K562 (cell line): ENCODE measurements around the gene ZEB2. TPM values are rescaled to one million over a fixed set of nuclear protein-coding genes. Genes with fewer than 3 reads are reported as not detected.
A peak's percentile ranks its signal among the peaks of the same experiment; 100 is the strongest.

Experiments used
- ATAC-seq: fragments of 200-7000 bp; cut with Tn5 transposase; 3 replicates; pipeline ENCODE4 v1.9.1; 2020; ENCODE audit warnings: moderate library complexity
- BruUV-seq: library from RNA; stranded (reverse); fragments of 400-500 nt; replicated peaks from 2 replicates; lab custom pipeline; 2021; lab: Mats Ljungman, UMichigan
- CTCF ChIA-PET: fragments of 300-600 bp; formaldehyde crosslinking; extraction: SDS; loops from one replicate; lab custom pipeline; 2021; ENCODE audit warnings: low intra/inter-chr PET ratio; lab: Yijun Ruan, JAX
- POLR2A ChIA-PET: fragments of 300-600, 350-650 bp; sonication (Branson Sonifier 250); formaldehyde crosslinking; extraction: SDS; loops from one replicate; lab custom pipeline; 2021; ENCODE audit warnings: antibody characterized with exemption, inconsistent platforms; lab: Yijun Ruan, JAX
- DNase-seq, 4 experiments: peaks; one replicate each; pipeline versions ENCODE4 v3.0.0 to v3.0.0-alpha.2; 2011 to 2018; ENCODE audit warnings: low spot score in 3 of 4, mixed read lengths in 3 of 4; ENCODE audit errors: extremely low read depth in 1 of 4
- FAIRE-seq: peaks from 2 replicates; lab custom pipeline; 2011; peaks lifted over from hg19 to GRCh38; lab: Jason Lieb, UNC
- H2AFZ ChIP-seq: 2 replicates; pipeline ENCODE4 v1.6.0; 2011; ENCODE audit warnings: low read depth, low read length, control low read depth, inconsistent platforms
- H3K27ac ChIP-seq: fragments of 200-600 bp; 3 replicates; pipeline ENCODE4 v1.8.0; 2011; ENCODE audit warnings: low read depth, mild to moderate bottlenecking, control low read depth, inconsistent platforms, low read length, moderate library complexity, mixed read lengths; ENCODE audit errors: extremely low read depth
- H3K27me3 ChIP-seq, 2 experiments: fragments of 300-600 bp in 1 of 2; 2 replicates in 1 of 2; 3 replicates in 1 of 2; pipeline versions ENCODE4 v1.6.0 to v1.8.0; 2011; ENCODE audit warnings: inconsistent platforms in 2 of 2, low read length in 2 of 2, mild to moderate bottlenecking in 1 of 2, mixed read lengths in 1 of 2, moderate library complexity in 1 of 2; ENCODE audit not compliant: control insufficient read depth in 2 of 2, insufficient read depth in 2 of 2
- H3K36me3 ChIP-seq: fragments of 300-600 bp; 3 replicates; pipeline ENCODE4 v1.8.0; 2011; ENCODE audit warnings: mild to moderate bottlenecking, low read length, inconsistent platforms; ENCODE audit not compliant: control insufficient read depth, insufficient read depth
- H3K4me1 ChIP-seq, 2 experiments: fragments of 200-600 bp in 1 of 2; replicated peaks in 1 of 2; 2 replicates in 1 of 2; 3 replicates in 1 of 2; pipeline versions ENCODE4 v1.5.1 to v1.8.0; 2011; ENCODE audit warnings: inconsistent platforms in 2 of 2, low read length in 2 of 2, mild to moderate bottlenecking in 1 of 2, mixed read lengths in 1 of 2, moderate library complexity in 1 of 2; ENCODE audit not compliant: control insufficient read depth in 2 of 2, insufficient read depth in 2 of 2
- H3K4me2 ChIP-seq: 2 replicates; pipeline ENCODE4 v1.6.1; 2011; ENCODE audit warnings: low read length, control low read depth, inconsistent platforms, mixed read lengths; ENCODE audit not compliant: insufficient read depth
- H3K4me3 ChIP-seq: fragments of 200-600 bp; sonication (generic), shearing (Covaris generic); 2 replicates; pipeline ENCODE4 v1.5.1; 2016; ENCODE audit warnings: control low read depth, inconsistent platforms
- H3K79me2 ChIP-seq: fragments of 200-600 bp; 3 replicates; pipeline ENCODE4 v1.8.0; 2011; ENCODE audit warnings: low read length, inconsistent platforms; ENCODE audit not compliant: control insufficient read depth, insufficient read depth
- H3K9ac ChIP-seq, 2 experiments: 2 replicates each; pipeline versions ENCODE4 v1.6.0 to v1.6.1; 2011; ENCODE audit warnings: low read depth in 2 of 2, low read length in 2 of 2, control low read depth in 1 of 2, inconsistent platforms in 1 of 2, mild to moderate bottlenecking in 1 of 2, mixed read lengths in 1 of 2; ENCODE audit not compliant: insufficient read depth in 1 of 2
- H3K9me1 ChIP-seq: one replicate; pipeline ENCODE4 v1.6.0; 2011; ENCODE audit warnings: inconsistent platforms, mild to moderate bottlenecking, low read length, moderate library complexity; ENCODE audit not compliant: control insufficient read depth, insufficient read depth
- H3K9me3 ChIP-seq: replicated peaks from 2 replicates; pipeline ENCODE4 v1.5.1; 2011; ENCODE audit warnings: low read depth, low read length, inconsistent platforms; ENCODE audit not compliant: control insufficient read depth, insufficient read depth
- H4K20me1 ChIP-seq: replicated peaks from 2 replicates; pipeline ENCODE4 v1.6.1; 2011; ENCODE audit warnings: low read length, inconsistent platforms, mixed read lengths; ENCODE audit not compliant: control insufficient read depth, insufficient read depth
- C11orf30 ChIP-seq: fragments of 450-650 bp; IDR thresholded peaks from 2 replicates; pipeline ENCODE4 v1.6.1; 2016; ENCODE audit warnings: low read depth, mild to moderate bottlenecking
- DACH1 ChIP-seq: fragments of 450-650 bp; IDR thresholded peaks from 2 replicates; pipeline ENCODE4 v1.6.1; 2018; ENCODE audit not compliant: partially characterized antibody
- HMG20A ChIP-seq: fragments of 450-650 bp; formaldehyde crosslinking; conservative IDR thresholded peaks from 2 replicates; pipeline ENCODE4 v1.4.0; 2020; ENCODE audit warnings: mild to moderate bottlenecking, mixed read lengths
- JUND ChIP-seq, 2 experiments: IDR thresholded peaks; 2 replicates in 1 of 2; 3 replicates in 1 of 2; pipeline ENCODE4 v1.6.1; 2011; ENCODE audit warnings: borderline replicate concordance in 2 of 2, low read depth in 2 of 2, low read length in 2 of 2, improper control_type of control experiment in 1 of 2, missing biosample characterization in 1 of 2, missing genetic modification characterization in 1 of 2, missing genetic modification reagents in 1 of 2
- KLF13 ChIP-seq: fragments of 450-650 bp; IDR thresholded peaks from 2 replicates; pipeline ENCODE4 v1.6.1; 2016; ENCODE audit warnings: missing genetic modification characterization, low read depth, mild to moderate bottlenecking, missing compliant biosample characterization, moderate library complexity, borderline replicate concordance
- MEIS2 ChIP-seq: fragments of 450-650 bp; IDR thresholded peaks from 2 replicates; pipeline ENCODE4 v1.6.1; 2014; ENCODE audit warnings: mild to moderate bottlenecking; ENCODE audit not compliant: partially characterized antibody
- POLR2H ChIP-seq: IDR thresholded peaks from 2 replicates; pipeline ENCODE4 v1.6.1; 2016; ENCODE audit warnings: missing genetic modification characterization, low read depth, mild to moderate bottlenecking, control low read depth, missing compliant biosample characterization, moderate library complexity
- RBM39 ChIP-seq: fragments of 200-400 bp; formaldehyde crosslinking; optimal IDR thresholded peaks from 2 replicates; pipeline ENCODE3; 2018; ENCODE audit warnings: low read depth, low read length
- SMARCA5 ChIP-seq: fragments of 450-650 bp; IDR thresholded peaks from 2 replicates; pipeline ENCODE4 v1.6.1; 2016
- SREBF1 ChIP-seq: fragments of 150-350 bp; IDR thresholded peaks from 2 replicates; pipeline ENCODE4 v1.6.1; 2014; ENCODE audit warnings: antibody characterized with exemption, low read depth, low read length, borderline replicate concordance
- TAF1 ChIP-seq: IDR thresholded peaks from 2 replicates; pipeline ENCODE4 v1.6.1; 2011; ENCODE audit warnings: mild to moderate bottlenecking, low read length, moderate library complexity; ENCODE audit not compliant: insufficient read depth, control insufficient read depth, severe bottlenecking; ENCODE audit errors: extremely low read depth
- TOE1 ChIP-seq, 2 experiments: fragments of 450-650 bp in 1 of 2; sonication (generic) in 1 of 2; formaldehyde crosslinking in 1 of 2; IDR thresholded peaks; 2 replicates each; pipeline versions ENCODE4 v1.7.1 to v1.8.0; 2016 to 2022; ENCODE audit warnings: borderline replicate concordance in 2 of 2, mild to moderate bottlenecking in 2 of 2, antibody characterized with exemption in 1 of 2, inconsistent platforms in 1 of 2, low read depth in 1 of 2, missing genetic modification reagents in 1 of 2, moderate library complexity in 1 of 2
- ZNF354B ChIP-seq: fragments of 250-450 bp; sonication (Bioruptor Pico); IDR thresholded peaks from 2 replicates; pipeline ENCODE4 v1.4.0; 2020
- ZNF780A ChIP-seq: fragments of 250-450 bp; sonication (Bioruptor Pico); IDR thresholded peaks from 2 replicates; pipeline ENCODE4 v1.5.0; 2021; ENCODE audit warnings: mild to moderate bottlenecking
- in situ Hi-C: fragments of 300-500 bp; cut with MboI; formaldehyde crosslinking; loops from 4 replicates; pipeline ENCODE4 v1.15.0; 2018; ENCODE audit warnings: inconsistent platforms, mixed read lengths
- intact Hi-C: fragments of 100-400 bp; cut with micrococcal nuclease; formaldehyde crosslinking; loops from 2 replicates; pipeline ENCODE4 v1.14.2; 2022
- polyA plus RNA-seq, 8 experiments: library from polyadenylated mRNA; depleted of rRNA in 4 of 8; stranded (reverse) in 5 of 8; unstranded in 3 of 8; fragments of >200 nt; fragmentation: Nextera tagmentation in 2 of 8; fragmentation: Illumina TruSeq in 1 of 8; extraction: Ambion mirVana in 2 of 8; extraction: Trizol in 1 of 8; gene quantifications; 2 replicates each; pipeline versions ENCODE4 v1.2.1 to v1.2.3, GENCODE V29; 2011 to 2014; ENCODE audit warnings: inconsistent platforms in 1 of 8, missing spikeins in 1 of 8
- total RNA-seq, 7 experiments: library from RNA; depleted of rRNA in 6 of 7; stranded (reverse); fragments of >200 nt in 6 of 7; fragmentation: Illumina TruSeq in 2 of 7; extraction: Trizol in 2 of 7; gene quantifications; 2 replicates each; pipeline versions ENCODE4 v1.2.1 to v1.2.3, GENCODE V29; 2011 to 2021; ENCODE audit warnings: low replicate concordance in 1 of 7
- TF ChIP-seq, protein P1 (sequence below): fragments of 250-450 bp; sonication (Bioruptor Pico); IDR thresholded peaks from 2 replicates; pipeline ENCODE4 v1.8.0; 2022; ENCODE audit warnings: moderate library complexity, mild to moderate bottlenecking, inconsistent platforms
- TF ChIP-seq, protein P2 (sequence below), 2 experiments: fragments of 450-650 bp; IDR thresholded peaks; 2 replicates each; pipeline ENCODE4 v1.6.1; 2016
- TF ChIP-seq, protein P3 (sequence below): fragments of 250-450 bp; sonication (Bioruptor Pico); IDR thresholded peaks from 2 replicates; pipeline ENCODE4 v1.4.0; 2020; ENCODE audit warnings: mild to moderate bottlenecking
- TF ChIP-seq, protein P4 (sequence below), 2 experiments: fragments of 450-650 bp in 1 of 2; sonication (generic) in 1 of 2; formaldehyde crosslinking in 1 of 2; IDR thresholded peaks in 1 of 2; conservative IDR thresholded peaks in 1 of 2; 2 replicates each; pipeline versions ENCODE4 v1.6.1 to v1.8.1; 2016 to 2023; ENCODE audit warnings: mild to moderate bottlenecking in 2 of 2, moderate library complexity in 2 of 2, inconsistent platforms in 1 of 2, missing genetic modification reagents in 1 of 2

Gene ZEB2
- total and polyA plus RNA-seq, 9 of the 15 experiments (the other 6 are each of a cell fraction or from before 2014, with no cell fraction given) = 15.1 to 113 (median 72.3) TPM

DNA sequence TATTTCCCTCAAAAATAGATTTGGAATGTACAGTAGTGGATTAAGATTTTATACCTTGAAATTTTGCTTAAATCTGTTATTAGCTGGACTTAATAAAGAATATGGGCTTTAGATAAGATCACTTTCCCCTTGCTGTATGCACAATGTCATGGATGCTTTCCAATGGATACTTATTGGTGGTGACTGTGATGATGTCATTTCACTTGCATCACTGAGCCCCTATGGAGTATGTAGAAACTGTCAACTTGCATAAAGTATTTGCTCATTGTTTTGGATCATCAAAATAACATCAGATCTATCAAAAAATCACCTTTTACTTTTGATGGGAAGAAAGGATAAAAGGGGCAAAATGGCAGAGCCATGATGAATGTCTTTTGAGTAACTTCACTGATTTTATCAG is 112.7 kb downstream of the ZEB2 start:
- H3K27me3 ChIP-seq = no peaks in the 10 kb centered on the region
- peaks cover 92% of the 10 kb centered on the region for H3K36me3 ChIP-seq
- FAIRE-seq (no peak), ATAC-seq (no peak), DNase-seq (no peak)
- in situ Hi-C loops = no loop called here
- no peak overlapping the region for H2AFZ ChIP-seq
- no peak overlapping the region for H3K27ac ChIP-seq
- ChIA-PET CTCF (no interaction called here), POLR2A (interaction anchor here (1.2 kb wide), 1 partner anchor 15 kb away, joined by 5 read pairs; no protein-coding TSS in a partner anchor)
- H3K4me2 ChIP-seq = no peak overlapping the region
- no peaks in the 10 kb centered on the region for H3K9me1 ChIP-seq
- peaks cover 56% of the 10 kb centered on the region; the same call in 2 of the 3 replicates for H3K79me2 ChIP-seq
- no peak overlapping the region for H3K4me3 ChIP-seq
- H4K20me1 ChIP-seq = 0 out of 2 replicates have a peak, but pooled peaks cover 3% of the 10 kb centered on the region
- BruUV-seq = no TSS peak
- no peaks in the 10 kb centered on the region for H3K9me3 ChIP-seq
- no peak overlapping the region for H3K9ac ChIP-seq
- H3K4me1 ChIP-seq = no peaks in the 10 kb centered on the region
- intact Hi-C loops = no loop called here
- no peak for TF ChIP-seq JUND (IDR thresholded peaks at IDR 0.05; ENCODE audit: borderline replicate concordance, low read depth, low read length)
- peak; percentile 34; the same call in 1 of the 3 replicates for TF ChIP-seq JUND (tag; IDR thresholded peaks at IDR 0.05; ENCODE audit: borderline replicate concordance, low read depth, low read length)
- TF ChIP-seq, protein P1, sequence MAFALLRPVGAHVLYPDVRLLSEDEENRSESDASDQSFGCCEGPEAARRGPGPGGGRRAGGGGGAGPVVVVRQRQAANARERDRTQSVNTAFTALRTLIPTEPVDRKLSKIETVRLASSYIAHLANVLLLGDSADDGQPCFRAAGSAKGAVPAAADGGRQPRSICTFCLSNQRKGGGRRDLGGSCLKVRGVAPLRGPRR (CRISPR knock-in tag) = no peak
- no peak for TF ChIP-seq TAF1
- TF ChIP-seq KLF13 (tag) = no peak
- TF ChIP-seq TOE1 (IDR thresholded peaks at IDR 0.05; ENCODE audit: borderline replicate concordance) = no peak
- TF ChIP-seq TOE1 (CRISPR knock-in tag; IDR thresholded peaks at IDR 0.05; ENCODE audit: borderline replicate concordance, low read depth) = no peak
- no peak for TF ChIP-seq SMARCA5
- TF ChIP-seq, protein P2, sequence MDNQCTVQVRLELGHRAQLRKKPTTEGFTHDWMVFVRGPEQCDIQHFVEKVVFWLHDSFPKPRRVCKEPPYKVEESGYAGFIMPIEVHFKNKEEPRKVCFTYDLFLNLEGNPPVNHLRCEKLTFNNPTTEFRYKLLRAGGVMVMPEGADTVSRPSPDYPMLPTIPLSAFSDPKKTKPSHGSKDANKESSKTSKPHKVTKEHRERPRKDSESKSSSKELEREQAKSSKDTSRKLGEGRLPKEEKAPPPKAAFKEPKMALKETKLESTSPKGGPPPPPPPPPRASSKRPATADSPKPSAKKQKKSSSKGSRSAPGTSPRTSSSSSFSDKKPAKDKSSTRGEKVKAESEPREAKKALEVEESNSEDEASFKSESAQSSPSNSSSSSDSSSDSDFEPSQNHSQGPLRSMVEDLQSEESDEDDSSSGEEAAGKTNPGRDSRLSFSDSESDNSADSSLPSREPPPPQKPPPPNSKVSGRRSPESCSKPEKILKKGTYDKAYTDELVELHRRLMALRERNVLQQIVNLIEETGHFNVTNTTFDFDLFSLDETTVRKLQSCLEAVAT (IDR thresholded peaks at IDR 0.05) = no peak
- TF ChIP-seq, protein P3, sequence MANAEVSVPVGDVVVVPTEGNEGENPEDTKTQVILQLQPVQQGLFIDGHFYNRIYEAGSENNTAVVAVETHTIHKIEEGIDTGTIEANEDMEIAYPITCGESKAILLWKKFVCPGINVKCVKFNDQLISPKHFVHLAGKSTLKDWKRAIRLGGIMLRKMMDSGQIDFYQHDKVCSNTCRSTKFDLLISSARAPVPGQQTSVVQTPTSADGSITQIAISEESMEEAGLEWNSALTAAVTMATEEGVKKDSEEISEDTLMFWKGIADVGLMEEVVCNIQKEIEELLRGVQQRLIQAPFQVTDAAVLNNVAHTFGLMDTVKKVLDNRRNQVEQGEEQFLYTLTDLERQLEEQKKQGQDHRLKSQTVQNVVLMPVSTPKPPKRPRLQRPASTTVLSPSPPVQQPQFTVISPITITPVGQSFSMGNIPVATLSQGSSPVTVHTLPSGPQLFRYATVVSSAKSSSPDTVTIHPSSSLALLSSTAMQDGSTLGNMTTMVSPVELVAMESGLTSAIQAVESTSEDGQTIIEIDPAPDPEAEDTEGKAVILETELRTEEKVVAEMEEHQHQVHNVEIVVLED = no peak
- no peak for TF ChIP-seq ZNF780A
- no peak for TF ChIP-seq HMG20A
- no peak for TF ChIP-seq DACH1
- no peak for TF ChIP-seq POLR2H (tag)
- peak; percentile 56 for TF ChIP-seq MEIS2
- TF ChIP-seq SREBF1 = no peak
- no peak; the same call in 1 of the 2 replicates for TF ChIP-seq C11orf30
- TF ChIP-seq ZNF354B = no peak
- TF ChIP-seq RBM39 = no peak
- TF ChIP-seq, protein P4, sequence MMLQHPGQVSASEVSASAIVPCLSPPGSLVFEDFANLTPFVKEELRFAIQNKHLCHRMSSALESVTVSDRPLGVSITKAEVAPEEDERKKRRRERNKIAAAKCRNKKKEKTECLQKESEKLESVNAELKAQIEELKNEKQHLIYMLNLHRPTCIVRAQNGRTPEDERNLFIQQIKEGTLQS (IDR thresholded peaks at IDR 0.05) = peak; percentile 77
- TF ChIP-seq, protein P4 (CRISPR knock-in tag; conservative IDR thresholded peaks at IDR 0.05) = no peak
